H1 (cell line): Measurements from ENCODE around the gene CACNG1. TPM values are rescaled to one million over a fixed set of nuclear protein-coding genes. Genes with fewer than 3 reads are reported as not detected.

Source experiments
- CBX5 ChIP-seq: fragments of 300-800, 300-1000 bp; sonication (generic); IDR thresholded peaks from 2 replicates; pipeline ENCODE4 v1.7.1; 2016; ENCODE audit warnings: antibody characterized with exemption, low read length, low read depth
- YY1 ChIP-seq: IDR thresholded peaks from 2 replicates; pipeline ENCODE4 v1.6.1; 2011; ENCODE audit warnings: low read depth, mild to moderate bottlenecking, low read length
- polyA plus RNA-seq, 7 experiments: library from polyadenylated mRNA; depleted of rRNA in 3 of 7; stranded (reverse) in 5 of 7; unstranded in 2 of 7; fragments of >200 nt in 5 of 7; fragments of 200-250 nt in 2 of 7; gene quantifications; 1 replicate in 5 of 7; 2 replicates in 1 of 7; 4 replicates in 1 of 7; pipeline versions ENCODE4 v1.2.1 to v1.2.3, GENCODE V29; 2011 to 2013; ENCODE audit warnings: missing spikeins in 2 of 7, mixed read lengths in 2 of 7
- total RNA-seq: library from RNA; stranded (reverse); fragmentation: NEBNext Ultra II Directional; extraction: Animal tissue kit (Norgen Biotek cat#: 25700); gene quantifications from 2 replicates; pipeline ENCODE4 v1.2.1, GENCODE V29; 2021

The CACNG1 gene
- total and polyA plus RNA-seq, 2 of the 8 experiments (the other 6 are each of a cell fraction or from before 2014, with no cell fraction given): not detected

DNA sequence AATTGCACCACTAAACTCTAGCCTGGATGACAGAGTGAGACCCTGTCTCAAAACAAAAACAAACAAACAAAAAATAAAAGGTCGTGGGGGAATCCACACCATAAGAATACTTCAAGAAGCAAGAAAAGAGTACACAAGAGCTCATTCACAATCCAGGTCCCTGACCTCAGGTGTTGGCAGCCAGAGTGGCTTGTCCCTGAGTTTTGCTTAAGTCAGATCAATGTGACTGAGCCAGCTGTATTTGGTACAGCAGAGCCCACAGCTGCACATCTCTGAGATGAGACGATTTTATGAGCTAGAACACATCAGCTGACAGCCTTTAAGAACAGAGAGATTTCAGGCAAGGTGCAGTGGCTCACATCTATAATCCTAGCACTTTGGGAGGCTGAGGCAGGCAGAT, 22.4 kb downstream of the CACNG1 start (continued):
- TF ChIP-seq CBX5 (no peak), YY1 (no peak)
